Measurements from ENCODE around the gene RAB8A. TPM values are rescaled to one million over a fixed set of nuclear protein-coding genes. Genes with fewer than 3 reads are reported as not detected.
"Not testable (repeated sequence)": the region's sequence is repeated elsewhere in the genome, so short reads cannot be mapped to it uniquely, and the experiment has no call there.

The RAB8A gene
- total and polyA plus RNA-seq, 4 donors: 38.0 to 52.0 (median 44.3) TPM

GRCh38 chr19:16085115-16085514, 26.6 kb upstream of the RAB8A start:
- peaks cover 0 to 3% (median 0%) of the 10 kb centered on the region in 4 donors for H3K4me1 ChIP-seq (ENCODE audit: control insufficient read depth in 4 of 4, insufficient read depth in 4 of 4, low read length in 3 of 4)
- H3K27ac ChIP-seq (ENCODE audit: low read depth in 1 of 2, low read length in 2 of 2): no peak overlapping the region
- H3K36me3 ChIP-seq (ENCODE audit: control insufficient read depth in 4 of 4, insufficient read depth in 3 of 4, low read depth in 1 of 4, low read length in 3 of 4): peaks cover 0 to 8% (median 2%) of the 10 kb centered on the region in 4 donors
- TF ChIP-seq REST (IDR thresholded peaks at IDR 0.05) (no peak), TAF1 (conservative IDR thresholded peaks at IDR 0.05) (no peak), HNF4G (IDR thresholded peaks at IDR 0.05) (no peak), ZBTB33 (IDR thresholded peaks at IDR 0.05) (no peak), RAD21 (IDR thresholded peaks at IDR 0.05) (no peak), YY1 (IDR thresholded peaks at IDR 0.05) (no peak), FOXA2 (IDR thresholded peaks at IDR 0.05) (no peak), EGR1 (IDR thresholded peaks at IDR 0.05; ENCODE audit: low read depth in 2 of 2) (no peak), JUND (IDR thresholded peaks at IDR 0.05) (no peak), SP1 (IDR thresholded peaks at IDR 0.05) (no peak), HNF4A (conservative IDR thresholded peaks at IDR 0.05) (no peak), FOXA1 (IDR thresholded peaks at IDR 0.05) (no peak), MAX (IDR thresholded peaks at IDR 0.05) (no peak), GABPA (IDR thresholded peaks at IDR 0.05 in 1 of 2, conservative IDR thresholded peaks at IDR 0.05 in 1 of 2) (no peak), NR2F2 (IDR thresholded peaks at IDR 0.05) (no peak)
- H3K9ac ChIP-seq (ENCODE audit: low read depth in 1 of 2, low read length in 2 of 2): no peak overlapping the region
- H3K9me3 ChIP-seq (ENCODE audit: control insufficient read depth in 4 of 4, low read length in 3 of 4): no peaks in the 10 kb centered on the region
- DNase-seq (ENCODE audit: low spot score): no peak
- WGBS: 59% methylated on average over 6 of the region's 6 CpGs
- no peak overlapping the region for H3K4me3 ChIP-seq (ENCODE audit: low read depth in 1 of 3, low read length in 3 of 3)
- H3K27me3 ChIP-seq (ENCODE audit: control insufficient read depth in 4 of 4, insufficient read depth in 4 of 4, low read length in 3 of 4): no peaks in the 10 kb centered on the region

GRCh38 chr19:16087404-16087803, 24.3 kb upstream of the RAB8A start:
- H3K27me3 ChIP-seq (ENCODE audit: control insufficient read depth in 4 of 4, insufficient read depth in 4 of 4, low read length in 3 of 4); H3K9ac ChIP-seq (ENCODE audit: low read depth in 1 of 2, low read length in 2 of 2); H3K27ac ChIP-seq (ENCODE audit: low read depth in 1 of 2, low read length in 2 of 2); H3K9me3 ChIP-seq (ENCODE audit: control insufficient read depth in 4 of 4, low read length in 3 of 4); H3K4me1 ChIP-seq (ENCODE audit: control insufficient read depth in 4 of 4, insufficient read depth in 4 of 4, low read length in 3 of 4); DNase-seq (ENCODE audit: low spot score); H3K4me3 ChIP-seq (ENCODE audit: low read depth in 1 of 3, low read length in 3 of 3): not testable (repeated sequence)
- peaks cover 0 to 15% (median 2%) of the 10 kb centered on the region in 4 donors for H3K36me3 ChIP-seq (ENCODE audit: control insufficient read depth in 4 of 4, insufficient read depth in 3 of 4, low read depth in 1 of 4, low read length in 3 of 4)
- 86% methylated on average over 11 of the region's 11 CpGs for WGBS

- Histone ChIP-seq H3K36me3 (ENCODE audit: control insufficient read depth in 4 of 4, insufficient read depth in 3 of 4, low read depth in 1 of 4, low read length in 3 of 4) (peaks cover 0 to 15% (median 3%) of the 10 kb centered on the region in 4 donors), H3K4me1 (ENCODE audit: control insufficient read depth in 4 of 4, insufficient read depth in 4 of 4, low read length in 3 of 4) (no peaks in the 10 kb centered on the region), H3K27ac (ENCODE audit: low read depth in 1 of 2, low read length in 2 of 2) (no peak overlapping the region), H3K27me3 (ENCODE audit: control insufficient read depth in 4 of 4, insufficient read depth in 4 of 4, low read length in 3 of 4) (no peaks in the 10 kb centered on the region), H3K4me3 (ENCODE audit: low read depth in 1 of 3, low read length in 3 of 3) (no peak overlapping the region), H3K9me3 (ENCODE audit: control insufficient read depth in 4 of 4, low read length in 3 of 4) (no peaks in the 10 kb centered on the region), H3K9ac (ENCODE audit: low read depth in 1 of 2, low read length in 2 of 2) (no peak overlapping the region)
- WGBS: 79% methylated on average over 12 of the region's 12 CpGs
- TF ChIP-seq SP1 (IDR thresholded peaks at IDR 0.05): no peak
- TF ChIP-seq EGR1 (IDR thresholded peaks at IDR 0.05; ENCODE audit: low read depth in 2 of 2): no peak
- DNase-seq (ENCODE audit: low spot score): no peak
Observed at GRCh38 chr19:16087940-16088339, 23.7 kb upstream of the RAB8A start.
